22Rv1 (cell line): Measurements from ENCODE around the gene TSC22D1.

Source experiments
- ZFX ChIP-seq: fragments of 450-650 bp; IDR thresholded peaks from 2 replicates; pipeline ENCODE4 v1.6.1; 2017; ENCODE audit warnings: antibody characterized with exemption, borderline replicate concordance
- TF ChIP-seq, protein P1 (sequence below): fragments of 450-650 bp; IDR thresholded peaks from 2 replicates; pipeline ENCODE4 v1.5.1; 2017; ENCODE audit warnings: mild to moderate bottlenecking

DNA sequence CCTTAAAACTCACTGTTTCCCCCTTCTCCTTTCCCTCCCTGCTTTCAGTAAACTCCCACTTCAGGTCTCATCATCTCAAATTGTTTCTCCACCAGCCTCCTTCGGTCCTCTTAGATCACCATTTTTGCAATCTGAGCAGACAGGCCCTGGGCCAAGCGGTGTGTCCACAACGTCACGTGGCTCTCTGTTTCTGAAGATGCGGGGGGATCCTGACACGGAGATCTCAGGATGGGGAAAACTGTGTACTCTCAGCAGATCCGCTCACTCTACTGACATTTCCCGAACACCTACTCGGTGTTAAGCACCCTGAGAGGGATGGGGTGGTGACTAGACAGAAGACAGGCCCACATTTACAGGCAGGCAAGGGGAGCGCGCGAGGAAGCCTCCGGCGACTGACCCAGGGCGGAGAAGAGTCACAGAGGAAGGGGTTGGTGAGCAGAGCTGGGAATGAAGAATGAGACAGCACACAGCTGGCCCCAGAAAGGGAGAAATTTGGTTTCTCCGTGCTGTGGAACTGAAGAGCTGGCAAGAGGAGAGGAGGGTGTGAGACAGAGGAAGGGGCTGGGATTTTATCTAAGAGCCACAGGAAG lies 163.7 kb downstream of the TSC22D1 start:
- TF ChIP-seq, protein P1, sequence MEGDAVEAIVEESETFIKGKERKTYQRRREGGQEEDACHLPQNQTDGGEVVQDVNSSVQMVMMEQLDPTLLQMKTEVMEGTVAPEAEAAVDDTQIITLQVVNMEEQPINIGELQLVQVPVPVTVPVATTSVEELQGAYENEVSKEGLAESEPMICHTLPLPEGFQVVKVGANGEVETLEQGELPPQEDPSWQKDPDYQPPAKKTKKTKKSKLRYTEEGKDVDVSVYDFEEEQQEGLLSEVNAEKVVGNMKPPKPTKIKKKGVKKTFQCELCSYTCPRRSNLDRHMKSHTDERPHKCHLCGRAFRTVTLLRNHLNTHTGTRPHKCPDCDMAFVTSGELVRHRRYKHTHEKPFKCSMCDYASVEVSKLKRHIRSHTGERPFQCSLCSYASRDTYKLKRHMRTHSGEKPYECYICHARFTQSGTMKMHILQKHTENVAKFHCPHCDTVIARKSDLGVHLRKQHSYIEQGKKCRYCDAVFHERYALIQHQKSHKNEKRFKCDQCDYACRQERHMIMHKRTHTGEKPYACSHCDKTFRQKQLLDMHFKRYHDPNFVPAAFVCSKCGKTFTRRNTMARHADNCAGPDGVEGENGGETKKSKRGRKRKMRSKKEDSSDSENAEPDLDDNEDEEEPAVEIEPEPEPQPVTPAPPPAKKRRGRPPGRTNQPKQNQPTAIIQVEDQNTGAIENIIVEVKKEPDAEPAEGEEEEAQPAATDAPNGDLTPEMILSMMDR = no peak
- no peak for TF ChIP-seq ZFX
